ENCODE results near the gene PLXNA3. TPM values are rescaled to one million over a fixed set of nuclear protein-coding genes. Genes with fewer than 3 reads are reported as not detected.

Gene PLXNA3
- total RNA-seq, 4 donors from 2014 or later: 5.6 to 17.9 (median 11.6) TPM

DNA sequence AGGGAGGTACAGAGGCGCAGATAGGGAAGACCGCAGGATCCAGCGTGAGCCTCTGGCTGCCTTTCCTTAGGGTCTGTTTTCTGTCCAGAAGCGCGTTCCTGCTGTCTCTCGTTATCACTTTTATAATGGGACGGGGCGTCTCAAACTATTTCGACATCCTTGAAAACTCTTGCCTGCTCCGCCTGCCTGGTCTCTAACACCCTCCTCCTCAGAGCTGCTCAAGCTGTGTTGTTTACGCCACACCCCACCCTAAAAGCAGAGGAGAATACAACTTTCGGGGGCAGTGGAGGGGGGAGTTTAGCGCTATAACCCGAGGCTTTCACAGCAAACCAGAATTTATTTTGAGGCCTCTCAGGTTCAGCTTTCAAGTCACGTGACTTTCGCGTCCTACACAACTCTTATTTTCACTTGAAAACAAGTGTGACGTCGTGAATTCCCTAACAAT is 58.6 kb downstream of the PLXNA3 start:
- TF ChIP-seq, protein P1, sequence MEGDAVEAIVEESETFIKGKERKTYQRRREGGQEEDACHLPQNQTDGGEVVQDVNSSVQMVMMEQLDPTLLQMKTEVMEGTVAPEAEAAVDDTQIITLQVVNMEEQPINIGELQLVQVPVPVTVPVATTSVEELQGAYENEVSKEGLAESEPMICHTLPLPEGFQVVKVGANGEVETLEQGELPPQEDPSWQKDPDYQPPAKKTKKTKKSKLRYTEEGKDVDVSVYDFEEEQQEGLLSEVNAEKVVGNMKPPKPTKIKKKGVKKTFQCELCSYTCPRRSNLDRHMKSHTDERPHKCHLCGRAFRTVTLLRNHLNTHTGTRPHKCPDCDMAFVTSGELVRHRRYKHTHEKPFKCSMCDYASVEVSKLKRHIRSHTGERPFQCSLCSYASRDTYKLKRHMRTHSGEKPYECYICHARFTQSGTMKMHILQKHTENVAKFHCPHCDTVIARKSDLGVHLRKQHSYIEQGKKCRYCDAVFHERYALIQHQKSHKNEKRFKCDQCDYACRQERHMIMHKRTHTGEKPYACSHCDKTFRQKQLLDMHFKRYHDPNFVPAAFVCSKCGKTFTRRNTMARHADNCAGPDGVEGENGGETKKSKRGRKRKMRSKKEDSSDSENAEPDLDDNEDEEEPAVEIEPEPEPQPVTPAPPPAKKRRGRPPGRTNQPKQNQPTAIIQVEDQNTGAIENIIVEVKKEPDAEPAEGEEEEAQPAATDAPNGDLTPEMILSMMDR (IDR thresholded peaks at IDR 0.05; ENCODE audit: low read depth): no peak

DNA sequence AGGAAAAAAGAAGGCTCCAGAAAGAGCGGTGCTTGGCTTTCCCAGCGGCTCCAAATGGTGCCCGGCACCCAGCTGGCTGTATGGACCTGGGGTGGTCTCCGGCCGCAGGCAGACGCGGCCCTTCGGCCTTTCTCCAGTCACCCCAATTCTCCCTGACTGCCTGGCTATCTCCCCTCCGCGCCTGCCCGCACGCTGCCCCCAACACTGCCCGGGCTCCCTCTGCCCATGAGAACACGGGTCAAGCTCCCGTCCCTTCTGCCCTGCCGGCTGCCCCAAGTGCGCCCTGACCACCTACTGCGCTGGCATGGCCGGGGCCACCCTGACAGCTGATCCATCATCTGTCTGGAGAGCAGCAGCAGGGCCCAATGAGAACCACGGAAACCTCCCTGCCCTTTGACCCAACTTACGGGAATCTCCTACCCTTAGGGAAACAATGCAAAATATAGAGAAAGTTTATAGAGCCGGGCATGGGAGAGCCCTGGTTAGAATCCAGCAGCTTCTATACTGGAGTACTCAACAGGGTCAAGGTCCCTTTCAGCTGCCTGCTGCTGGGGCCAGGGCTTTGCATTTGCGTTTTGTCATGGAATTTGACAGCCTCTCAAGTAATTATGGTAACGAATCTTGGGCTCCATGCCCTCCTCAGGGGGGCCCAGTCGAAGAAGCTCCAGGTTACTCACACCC is 59.2 kb downstream of the PLXNA3 start:
- TF ChIP-seq, protein P1 (IDR thresholded peaks at IDR 0.05; ENCODE audit: low read depth): no peak

GRCh38 chrX:154519389-154519788 is 61.3 kb downstream of the PLXNA3 start:
- TF ChIP-seq, protein P1 (IDR thresholded peaks at IDR 0.05; ENCODE audit: low read depth): no peak

DNA sequence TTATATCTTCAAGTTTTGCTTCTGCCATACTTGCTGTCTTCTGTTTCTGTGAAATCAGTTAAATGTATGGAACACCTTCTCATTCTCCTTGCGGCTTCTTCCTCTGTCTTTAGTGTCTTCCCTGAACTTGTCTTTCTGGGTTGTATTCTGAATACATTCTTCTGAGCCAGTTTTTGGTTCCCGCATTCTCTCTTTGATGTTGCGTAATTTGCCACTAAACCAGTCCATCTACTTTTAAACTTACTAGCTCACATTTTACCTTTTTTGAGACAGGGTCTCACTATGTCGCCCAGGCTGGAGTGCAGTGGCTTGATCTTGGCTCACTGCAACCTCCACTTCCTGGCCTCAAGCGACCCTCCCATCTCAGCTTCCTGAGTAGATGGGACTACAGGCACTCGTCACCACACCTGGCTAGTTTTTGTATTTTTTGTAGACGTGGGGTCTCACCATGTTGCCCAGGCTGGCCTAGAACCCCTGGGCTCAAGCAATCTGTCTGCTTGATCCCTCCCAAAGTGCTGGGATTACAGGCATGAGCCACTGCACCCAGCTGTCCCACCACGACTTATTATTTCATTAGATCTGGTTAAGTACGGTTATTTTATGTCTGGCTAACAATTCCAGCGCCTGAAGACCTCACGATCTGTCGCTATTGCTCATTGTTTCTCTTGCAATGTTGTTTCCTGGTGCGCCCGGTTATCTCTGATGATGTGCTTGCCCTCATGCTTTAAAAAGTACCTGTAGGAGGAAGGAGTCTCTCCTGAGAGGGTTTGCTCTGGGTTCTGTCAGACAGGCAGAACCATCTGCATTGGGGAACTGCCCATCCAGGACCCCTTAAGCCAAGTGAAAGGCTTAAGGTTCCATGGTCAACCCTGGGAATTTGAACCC is 67.8 kb downstream of the PLXNA3 start:
- TF ChIP-seq, protein P1 (IDR thresholded peaks at IDR 0.05; ENCODE audit: low read depth): no peak

DNA sequence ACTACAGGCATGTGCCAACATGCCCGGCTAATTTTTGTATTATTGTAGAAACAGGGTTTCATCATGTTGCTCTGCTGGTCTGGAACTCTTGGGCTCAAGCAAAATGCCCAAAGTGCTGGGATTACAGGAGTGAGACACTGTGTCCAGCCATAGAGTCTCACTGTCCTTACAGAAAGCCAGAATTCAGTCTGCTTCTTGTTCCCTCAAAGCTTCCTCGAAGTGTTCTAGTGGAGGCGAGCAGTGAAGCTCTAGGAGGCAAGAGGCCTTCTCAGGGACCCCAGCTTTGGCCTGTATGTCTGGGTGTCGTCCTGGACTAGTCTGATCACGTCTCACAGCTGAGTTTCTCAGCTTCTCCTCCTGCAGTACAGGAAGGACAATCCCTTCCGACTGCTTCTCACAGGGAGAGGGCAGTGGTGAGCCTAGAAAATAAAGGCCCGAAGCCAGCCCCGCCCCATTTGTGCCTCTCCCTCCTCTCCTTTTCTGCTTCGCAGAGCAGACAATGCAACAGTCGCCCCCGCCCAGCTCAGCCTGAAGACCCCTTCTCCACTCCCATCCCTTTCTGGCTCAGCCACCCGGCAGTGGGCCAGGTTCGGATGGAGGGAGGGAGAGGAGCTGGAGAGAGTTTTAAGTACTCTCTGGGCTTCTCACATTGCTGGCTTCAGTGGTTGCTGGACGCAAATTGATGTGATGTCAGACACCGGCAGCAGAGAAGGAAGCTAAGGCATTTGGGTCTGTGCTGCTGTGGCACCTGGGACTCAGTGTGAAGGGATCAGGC is 69.0 kb downstream of the PLXNA3 start:
- TF ChIP-seq, protein P1 (IDR thresholded peaks at IDR 0.05; ENCODE audit: low read depth): no peak

Small RNAs within 50 kb of the gene (small RNA-seq; reads per million reads assigned to genes)
- 0.36 reads per million for gene MIR6858
- gene RN7SL697P: not detected

Other genes starting within 250 kb of the PLXNA3 start
- gene OPN1MW2, start 238.5 kb upstream of the PLXNA3 start, total RNA-seq: not detected
- not detected for gene OPN1MW3, start 200.7 kb upstream of the PLXNA3 start, total RNA-seq
- not detected for gene TEX28, start 163.2 kb upstream of the PLXNA3 start, total RNA-seq
- under 1 TPM in 2 of 4 donors, not detected in 2; 0.34 to 0.66 TPM for gene TKTL1, start 162.5 kb upstream of the PLXNA3 start, total RNA-seq
- 1,000 to 10,000 TPM in 1 of 4 donors, 100 to 1,000 TPM in 3; 462 to 1,045 (median 723) TPM for gene FLNA, start 83.6 kb upstream of the PLXNA3 start, total RNA-seq
- gene EMD, start 79.0 kb upstream of the PLXNA3 start, total RNA-seq: 10 to 100 TPM; 27.6 to 37.9 (median 30.2) TPM
- gene RPL10, start 59.9 kb upstream of the PLXNA3 start, total RNA-seq: 1,000 to 10,000 TPM; 3,672 to 6,817 (median 5,466) TPM
- gene DNASE1L1, start 49.0 kb upstream of the PLXNA3 start, total RNA-seq: 10 to 100 TPM; 22.2 to 42.8 (median 38.0) TPM
- 100 to 1,000 TPM in 1 of 4 donors, 10 to 100 TPM in 3; 23.5 to 102 (median 40.7) TPM for gene TAFAZZIN, start 46.7 kb upstream of the PLXNA3 start, total RNA-seq
- gene ATP6AP1, start 29.6 kb upstream of the PLXNA3 start, total RNA-seq: 10 to 100 TPM; 33.6 to 94.5 (median 43.9) TPM
- 10 to 100 TPM; 45.3 to 89.7 (median 61.6) TPM for gene GDI1, start 21.1 kb upstream of the PLXNA3 start, total RNA-seq
- gene FAM50A, start 14.1 kb upstream of the PLXNA3 start, total RNA-seq: 100 to 1,000 TPM in 2 of 4 donors, 10 to 100 TPM in 2; 37.3 to 104 (median 78.3) TPM
- 10 to 100 TPM in 3 of 4 donors, 1 to 10 TPM in 1; 5.7 to 17.0 (median 14.9) TPM for gene LAGE3, start 21.0 kb downstream of the PLXNA3 start, total RNA-seq
- gene UBL4A, start 28.3 kb downstream of the PLXNA3 start, total RNA-seq: 10 to 100 TPM; 26.7 to 32.6 (median 30.1) TPM
- 10 to 100 TPM in 3 of 4 donors, 1 to 10 TPM in 1; 8.2 to 18.3 (median 15.9) TPM for gene SLC10A3, start 32.3 kb downstream of the PLXNA3 start, total RNA-seq
- 10 to 100 TPM; 10.1 to 49.7 (median 38.3) TPM for gene FAM3A, start 58.0 kb downstream of the PLXNA3 start, total RNA-seq
- gene G6PD, start 88.6 kb downstream of the PLXNA3 start, total RNA-seq: 10 to 100 TPM; 37.2 to 90.6 (median 46.5) TPM
- gene IKBKG, start 89.3 kb downstream of the PLXNA3 start, total RNA-seq: 10 to 100 TPM in 2 of 4 donors, 1 to 10 TPM in 2; 8.5 to 19.0 (median 11.4) TPM
- not detected for gene CTAG1A, start 126.9 kb downstream of the PLXNA3 start, total RNA-seq
- gene CTAG1B, start 161.0 kb downstream of the PLXNA3 start, total RNA-seq: not detected
- gene CTAG2, start 195.3 kb downstream of the PLXNA3 start, total RNA-seq: not detected